K562 treated with DMSO at 1 percent for 12 hours (cell line): ENCODE results near the gene DYDC2. TPM values are rescaled to one million over a fixed set of nuclear protein-coding genes. Genes with fewer than 3 reads are reported as not detected.

Experiments
- total RNA-seq: library from RNA; unstranded; fragments of 300-600 nt; gene quantifications from 2 replicates; pipeline ENCODE4 v1.2.3, GENCODE V29; 2022; ENCODE audit not compliant: insufficient read depth

The DYDC2 gene
- total RNA-seq: 3.2 and 3.4 TPM in 2 replicates

GRCh38 chr10:80356563-80356988 is at the start of gene DYDC2, which contains the start of gene DYDC1:
DYDC2 (plus strand) TSS chr10:80356781; CDS start chr10:80362444, 5,663 bp downstream.
DYDC1 (minus strand) TSS chr10:80356755; CDS start chr10:80352601, 4,154 bp downstream.

GRCh38 chr10:80408242-80409101 is 51.9 kb downstream of the DYDC2 start, which contains the start of gene PRXL2A:
PRXL2A (plus strand) TSS chr10:80408551; CDS start chr10:80420468, 11,917 bp downstream.

Other genes starting within 250 kb of the DYDC2 start
- not detected in 2 replicates for gene PLAC9, start 224.1 kb upstream of the DYDC2 start, total RNA-seq
- 123 and 189 TPM in 2 replicates for gene ANXA11, start 151.2 kb upstream of the DYDC2 start, total RNA-seq
- 1.9 and 2.5 TPM in 2 replicates for gene MAT1A, start 67.1 kb upstream of the DYDC2 start, total RNA-seq
- gene DYDC1, start within 50 bp of the DYDC2 start, total RNA-seq: not detected in 2 replicates
- 0.63 and 3.3 TPM in 2 replicates for gene PRXL2A, start 51.8 kb downstream of the DYDC2 start, total RNA-seq
- 26.3 and 65.1 TPM in 2 replicates for gene TSPAN14, start 97.5 kb downstream of the DYDC2 start, total RNA-seq
- not detected in 2 replicates for gene SH2D4B, start 181.1 kb downstream of the DYDC2 start, total RNA-seq